HG02623 (cell line): ENCODE data around the gene P3H2.
A peak's percentile ranks its signal among the peaks of the same experiment; 100 is the strongest.

Source experiments
- ATAC-seq: cut with Tn5 transposase; IDR thresholded peaks from one replicate; pipeline ENCODE4 v1.9.1; 2021; ENCODE audit warnings: moderate library complexity; ENCODE audit not compliant: unreplicated experiment

Gene P3H2

DNA sequence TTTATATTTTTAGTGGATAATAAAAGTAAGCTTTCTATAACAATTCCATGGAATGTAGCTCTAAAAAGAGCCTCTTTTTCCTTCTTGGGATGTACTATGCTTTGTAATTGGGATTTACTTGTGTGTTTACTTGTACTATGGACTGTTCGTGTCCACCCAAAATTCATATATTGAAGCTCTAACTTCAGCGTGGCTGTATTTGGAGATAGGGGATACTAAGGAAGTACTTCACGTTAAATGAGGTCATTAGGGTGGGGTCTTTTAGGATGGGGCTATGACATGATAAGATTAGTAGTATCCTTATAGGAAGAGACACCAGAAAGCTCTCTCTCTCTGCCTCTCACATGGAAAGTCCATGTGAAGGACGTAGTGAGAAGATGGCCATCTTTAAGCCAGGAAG, 64.9 kb downstream of the P3H2 start:
- ATAC-seq: no peak

DNA sequence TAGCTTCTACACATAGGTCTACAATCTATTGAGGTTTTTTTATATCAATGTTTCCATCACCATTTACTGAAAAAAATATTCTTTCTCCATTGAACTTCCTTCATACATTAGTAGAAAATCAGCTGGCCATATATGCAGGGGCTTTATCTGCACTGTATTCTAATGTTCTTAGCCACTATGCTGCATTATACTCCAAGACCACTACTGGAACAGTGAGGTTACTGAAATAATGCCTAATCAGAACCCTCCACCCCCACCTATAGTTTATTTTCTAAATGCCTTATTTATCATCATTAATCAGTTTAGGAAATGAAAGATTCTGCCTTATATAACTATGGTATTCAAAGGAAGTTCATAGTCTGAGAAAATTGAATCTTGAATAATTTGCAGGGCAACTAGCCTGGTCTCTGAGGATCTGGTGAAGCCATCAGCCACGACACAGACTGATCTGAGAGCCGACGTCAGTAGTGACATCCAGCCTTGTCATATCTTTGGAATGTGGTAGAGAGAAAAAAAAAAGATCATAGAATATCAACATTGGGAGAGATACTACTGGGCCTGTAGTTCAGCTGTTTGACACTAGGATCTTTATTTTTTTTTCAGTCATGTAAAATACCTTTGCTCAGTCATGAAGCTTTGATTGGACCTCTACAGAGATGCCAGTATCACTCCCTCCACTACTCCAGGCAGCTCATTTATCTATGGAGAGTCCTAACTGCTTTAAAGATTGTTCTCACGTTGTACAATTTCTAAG, 66.6 kb downstream of the P3H2 start:
- ATAC-seq: no peak

DNA sequence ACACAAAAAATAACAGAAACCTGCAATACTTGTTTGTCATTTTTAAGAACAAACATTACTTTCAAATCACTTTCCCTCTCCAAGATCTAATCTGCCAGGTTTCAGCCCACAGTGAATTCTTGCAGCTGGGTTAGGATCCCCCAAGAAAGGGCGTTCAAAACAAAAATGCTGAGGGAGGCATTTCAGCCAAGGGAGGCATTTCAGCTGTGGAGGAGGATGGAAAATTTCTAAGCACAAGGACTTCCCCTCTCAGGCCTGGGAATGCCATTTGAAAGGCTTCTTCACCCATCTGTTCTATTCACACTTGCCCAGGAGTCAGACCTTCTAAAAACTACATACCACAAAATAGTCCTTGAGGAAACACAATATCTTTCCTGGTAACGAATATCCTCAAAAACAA, 69.1 kb downstream of the P3H2 start:
- no peak for ATAC-seq

DNA sequence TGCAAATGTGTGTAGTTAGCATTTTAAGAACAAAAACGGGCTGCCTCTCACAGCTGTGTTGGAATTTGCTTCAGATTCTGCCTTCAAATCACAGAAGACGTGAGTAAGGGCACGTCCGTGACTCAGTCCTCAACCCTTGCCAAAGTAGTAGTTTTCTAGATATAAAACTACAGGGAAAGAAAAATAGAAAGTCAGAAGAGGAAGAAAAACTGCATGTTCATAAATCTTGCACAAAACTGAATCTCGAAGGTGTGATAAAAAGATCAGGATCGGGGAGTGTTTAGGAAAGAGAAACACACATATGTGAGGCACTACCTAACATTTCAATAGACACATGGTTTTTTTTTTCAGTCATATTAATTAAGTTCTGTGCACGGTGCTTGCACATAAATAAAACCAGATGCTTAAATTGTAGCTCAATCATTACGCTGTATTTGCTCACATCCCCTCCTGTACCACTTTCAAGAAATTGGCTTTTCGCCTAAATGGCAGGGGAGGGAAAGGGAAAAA, 71.7 kb downstream of the P3H2 start:
- ATAC-seq: no peak

DNA sequence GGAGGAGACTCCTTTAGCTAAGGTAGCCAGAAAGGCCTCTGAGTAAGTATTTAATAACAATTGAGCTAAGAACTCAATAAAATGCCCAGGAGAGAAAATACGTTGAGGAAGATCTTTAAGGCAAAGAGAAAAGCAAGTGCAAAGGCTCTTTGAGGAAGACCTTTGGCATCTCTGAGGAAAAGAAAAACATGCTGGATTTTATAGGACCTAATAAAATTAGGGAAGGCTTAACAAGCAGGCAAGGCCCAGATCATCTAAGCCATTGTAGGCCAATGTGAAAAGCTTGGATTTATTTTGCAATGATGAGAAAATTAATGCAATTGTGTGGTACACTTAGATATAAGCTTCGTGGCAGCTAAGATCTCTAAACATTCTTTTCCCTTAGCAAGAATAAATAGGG, 75.7 kb downstream of the P3H2 start:
- no peak for ATAC-seq

DNA sequence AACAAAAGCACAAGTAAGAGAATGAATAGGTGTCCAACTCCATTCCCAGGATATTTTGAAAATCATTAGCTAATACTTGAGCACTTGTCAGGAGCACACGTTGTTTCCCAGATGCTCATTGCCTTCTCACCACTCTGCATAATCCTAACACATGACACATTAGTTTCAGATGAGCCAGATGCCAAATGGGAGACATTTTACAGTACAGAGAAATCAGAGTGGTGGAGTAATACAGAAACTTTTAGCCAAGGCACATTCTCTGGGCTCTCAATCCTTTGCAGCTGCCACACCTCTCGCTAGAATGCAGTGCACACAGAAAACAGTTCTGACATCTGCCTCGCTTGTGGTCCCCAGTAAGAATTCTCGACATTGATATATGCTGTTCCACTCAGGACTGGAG, 76.6 kb downstream of the P3H2 start:
- no peak for ATAC-seq

DNA sequence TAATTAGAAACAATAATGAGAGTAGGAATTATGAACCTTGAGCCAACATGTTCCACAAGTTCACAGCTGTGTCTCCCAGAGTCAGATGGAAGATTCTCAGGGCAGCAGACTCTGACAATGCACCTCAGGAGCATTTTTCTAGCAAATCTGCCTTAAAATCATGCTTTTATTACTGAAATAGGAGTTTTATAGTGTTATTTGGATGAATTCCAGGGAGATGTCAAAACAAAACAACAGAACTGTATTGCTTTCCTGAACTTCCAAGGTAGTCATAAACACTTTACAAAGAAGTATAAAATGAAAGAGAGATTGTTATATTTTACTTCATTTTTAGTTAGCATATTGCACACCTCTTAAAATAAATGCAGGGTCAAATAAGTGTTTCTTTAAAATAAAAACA, 77.0 kb downstream of the P3H2 start:
- ATAC-seq: no peak

DNA sequence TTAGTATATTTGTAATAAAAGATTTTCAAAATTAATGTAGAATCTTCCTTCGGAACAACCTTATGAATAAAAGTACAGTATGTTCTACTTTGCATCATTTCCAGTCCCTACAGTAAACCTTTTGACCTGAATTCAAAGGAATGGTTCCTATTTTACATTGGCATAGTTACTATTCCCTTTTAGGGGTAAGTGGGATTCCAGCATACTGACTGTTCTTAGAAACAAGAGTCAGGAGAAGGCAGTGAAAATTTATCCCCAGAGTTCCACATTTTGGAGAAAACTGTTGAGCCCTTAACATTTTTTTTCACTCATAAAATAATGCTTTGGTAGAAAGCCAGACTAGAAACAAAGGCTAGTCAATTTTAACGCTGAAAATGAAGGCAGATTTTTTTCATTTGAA, 78.1 kb downstream of the P3H2 start:
- ATAC-seq: no peak

DNA sequence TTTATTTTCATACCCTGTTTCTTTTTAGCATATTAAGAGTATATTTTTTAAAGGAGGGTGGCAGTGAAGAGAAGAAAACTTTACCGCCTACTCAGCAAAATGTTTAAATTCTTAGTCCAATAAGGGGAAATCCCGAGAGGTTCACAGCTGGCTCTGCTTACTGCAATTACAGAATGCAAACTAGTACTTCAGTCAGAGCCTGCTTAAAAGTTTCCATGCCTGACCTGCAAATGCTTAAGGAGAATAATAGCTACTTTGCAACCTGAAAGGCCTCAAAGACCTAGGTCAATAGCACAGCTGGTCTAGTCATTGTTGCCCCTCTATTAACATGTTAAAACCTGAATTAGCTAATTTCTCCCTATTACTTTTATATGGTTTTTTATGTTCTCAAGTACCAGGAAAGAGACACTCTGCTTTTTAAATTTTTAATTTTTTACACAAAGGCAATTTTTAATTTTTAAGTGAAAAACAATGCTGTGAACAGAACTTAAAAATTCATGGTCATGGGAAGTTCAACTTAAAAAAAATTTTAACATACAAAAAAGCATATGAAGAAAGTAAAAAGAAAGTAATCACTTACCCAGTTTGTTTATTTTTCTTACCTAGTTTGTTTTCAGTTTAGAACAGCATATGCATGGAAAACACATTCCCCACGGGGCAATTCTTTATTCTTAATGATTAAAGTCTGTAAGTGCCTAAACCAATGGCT, 79.2 kb downstream of the P3H2 start:
- ATAC-seq: peak; percentile 72

DNA sequence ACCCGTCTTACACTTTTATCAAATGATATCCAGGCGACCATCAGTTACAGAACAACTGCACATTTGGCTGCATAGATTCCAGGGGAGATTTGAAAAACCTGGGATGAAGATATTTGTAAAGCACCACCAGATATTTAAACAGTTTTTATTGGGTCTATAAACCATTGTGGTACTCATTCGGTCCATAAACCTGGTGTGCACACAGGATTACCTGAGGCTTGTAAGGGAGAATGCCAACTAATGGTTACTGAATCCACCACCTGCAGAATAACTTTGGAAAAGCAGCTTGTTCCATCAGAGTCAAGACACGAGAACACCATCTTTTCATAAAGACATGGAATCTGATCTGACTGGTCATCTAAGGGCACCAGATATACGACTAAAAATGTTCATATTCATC, 80.6 kb downstream of the P3H2 start:
- ATAC-seq: no peak

DNA sequence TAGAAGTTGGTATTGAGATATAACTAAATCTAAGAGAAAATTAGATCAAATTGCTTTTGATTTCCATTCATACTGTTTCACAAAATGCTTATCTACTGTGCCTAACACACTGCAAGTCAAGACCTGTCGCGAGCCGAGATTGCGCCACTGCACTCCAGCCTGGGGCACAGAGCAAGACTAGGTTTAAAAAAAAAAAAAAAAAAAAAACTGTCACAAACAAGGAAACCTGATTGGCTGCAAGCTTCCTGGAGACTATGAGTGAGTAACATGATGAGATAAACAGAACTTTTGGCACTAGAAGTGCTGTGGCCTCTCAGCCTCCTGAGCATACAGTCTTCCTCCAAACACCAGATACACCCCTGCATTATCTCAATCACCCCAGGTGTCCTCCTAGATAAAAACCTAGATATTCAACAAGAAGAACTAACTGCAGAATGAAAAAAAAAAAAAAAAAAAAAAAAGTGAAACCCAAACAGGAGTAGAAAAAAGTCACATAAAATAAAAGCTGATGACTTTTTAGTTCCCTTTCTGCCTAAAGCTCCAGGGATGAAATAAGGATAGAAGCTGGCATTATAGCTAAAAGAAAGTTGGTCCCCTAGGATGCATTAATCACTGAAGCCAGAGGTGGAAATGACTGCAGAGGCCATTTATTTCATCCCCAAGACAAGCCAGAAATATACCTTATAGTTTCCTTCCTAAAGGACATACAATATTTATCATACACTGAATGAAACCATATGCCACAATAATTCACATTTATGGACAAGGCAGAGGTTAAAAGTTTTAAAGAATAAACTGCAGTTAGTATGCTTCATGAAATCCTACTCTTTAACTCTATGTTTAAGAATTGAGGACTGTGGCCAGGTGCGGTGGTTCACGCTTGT, 82.4 kb downstream of the P3H2 start:
- ATAC-seq: no peak

DNA sequence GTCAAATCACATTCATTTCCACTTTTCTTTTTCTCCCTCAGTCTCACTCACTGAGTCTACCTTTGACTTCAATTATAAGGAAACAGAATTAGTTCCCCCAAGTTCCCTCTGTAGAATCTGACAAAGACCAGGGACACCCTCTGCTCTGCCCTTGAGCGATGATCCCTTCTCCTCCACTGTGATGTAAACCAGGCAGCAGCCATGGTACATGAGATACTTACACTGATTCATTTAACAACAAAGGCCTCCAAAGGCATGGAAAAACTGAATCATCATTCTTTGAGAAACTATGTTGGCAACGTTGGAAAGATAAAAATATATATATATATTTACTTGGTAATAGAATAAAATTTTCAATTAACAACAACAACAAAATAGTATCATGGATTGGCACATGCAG, 84.1 kb downstream of the P3H2 start:
- no peak for ATAC-seq

DNA sequence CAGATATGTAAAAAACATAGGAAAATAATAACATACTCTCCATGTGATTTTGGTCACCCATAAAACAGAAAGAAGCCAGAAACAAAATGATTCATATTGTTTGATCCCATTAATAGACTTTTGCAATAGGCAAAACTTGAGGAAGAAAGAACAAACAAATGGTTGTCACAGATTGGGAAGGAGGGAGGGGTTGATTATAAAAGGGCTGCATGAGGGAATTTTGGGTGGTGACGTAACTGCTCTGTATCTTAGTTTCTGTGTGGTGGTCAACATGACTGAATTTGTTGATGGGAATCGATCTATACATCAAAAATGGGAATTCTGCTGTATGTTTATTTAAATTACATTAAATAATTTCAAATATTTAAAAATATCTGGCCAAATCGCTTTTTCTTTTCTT, 86.3 kb downstream of the P3H2 start:
- ATAC-seq: no peak

DNA sequence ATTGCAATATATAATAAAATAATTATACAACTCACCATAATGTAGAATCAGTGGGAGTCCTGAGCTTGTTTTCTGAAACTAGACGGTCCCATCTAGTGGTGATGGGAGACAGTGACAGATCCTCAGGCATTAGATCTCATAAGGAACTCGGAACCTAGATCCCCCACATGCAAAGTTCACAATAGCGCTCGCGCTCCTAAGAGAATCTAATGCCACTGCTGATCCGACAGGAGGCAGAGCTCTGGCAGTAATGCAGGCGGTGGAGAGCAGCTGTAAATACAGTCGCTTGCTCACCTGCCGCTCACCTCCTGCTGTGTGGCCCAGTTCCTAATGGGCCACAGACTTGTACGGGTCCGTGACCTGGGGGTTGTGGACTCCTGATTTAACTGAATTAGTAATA, 87.8 kb downstream of the P3H2 start:
- ATAC-seq: no peak

DNA sequence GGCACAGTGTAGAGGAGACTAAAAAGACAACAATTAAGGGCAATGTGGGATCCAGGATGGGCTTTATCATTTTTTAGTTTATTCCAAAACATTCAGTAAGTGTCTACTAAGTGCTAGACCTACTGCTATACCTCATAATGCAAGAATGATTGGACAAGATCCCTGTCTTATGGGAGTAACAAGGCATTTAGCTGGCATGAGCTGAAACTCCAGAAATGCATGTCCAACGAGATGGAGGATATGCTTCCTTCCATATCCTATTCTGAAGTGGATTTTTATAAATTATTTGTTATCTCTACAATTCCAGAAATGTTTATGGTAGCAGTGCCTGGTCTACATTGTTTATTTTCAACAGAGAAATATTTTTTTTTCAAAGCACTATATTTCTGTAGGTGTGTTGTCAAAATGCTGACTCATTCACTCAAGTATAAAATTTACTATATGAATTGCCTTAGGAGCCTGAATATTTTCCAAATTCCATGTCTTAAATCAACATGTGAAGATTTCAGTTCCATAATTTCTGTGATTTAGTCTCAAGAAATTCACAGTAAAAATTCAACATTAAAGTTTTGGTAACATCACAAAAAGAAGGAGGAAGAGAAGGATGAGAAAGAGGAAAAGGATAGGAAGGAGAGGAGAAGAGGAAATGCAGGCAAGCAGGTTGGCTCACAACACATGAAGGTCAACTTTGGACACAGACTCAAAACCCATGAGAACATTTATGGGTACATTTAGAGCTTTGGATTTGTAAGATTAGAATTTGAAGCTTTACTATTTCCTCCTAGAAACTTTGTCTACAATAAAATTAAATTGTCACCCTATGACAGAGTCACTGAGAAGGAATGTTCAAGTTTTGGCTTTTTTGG, 88.6 kb downstream of the P3H2 start:
- ATAC-seq: no peak

DNA sequence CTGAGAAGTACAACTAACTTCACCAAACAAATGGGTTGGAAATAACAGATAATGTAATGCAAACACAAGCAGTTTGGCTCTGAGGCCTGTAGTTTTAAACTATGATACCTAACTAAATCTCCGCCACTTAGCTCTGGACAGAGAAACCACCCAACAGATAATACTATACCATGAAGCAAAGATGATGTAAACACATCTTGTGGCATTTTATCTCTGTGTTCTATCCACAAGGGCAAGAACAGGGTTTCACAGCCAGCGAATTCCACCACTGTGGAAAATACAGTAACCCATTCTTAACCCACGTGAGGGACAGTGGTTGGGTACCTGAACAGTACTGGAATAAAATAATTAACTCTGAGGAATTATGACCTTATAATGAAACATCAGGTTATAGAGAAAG, 93.6 kb downstream of the P3H2 start:
- ATAC-seq: no peak

DNA sequence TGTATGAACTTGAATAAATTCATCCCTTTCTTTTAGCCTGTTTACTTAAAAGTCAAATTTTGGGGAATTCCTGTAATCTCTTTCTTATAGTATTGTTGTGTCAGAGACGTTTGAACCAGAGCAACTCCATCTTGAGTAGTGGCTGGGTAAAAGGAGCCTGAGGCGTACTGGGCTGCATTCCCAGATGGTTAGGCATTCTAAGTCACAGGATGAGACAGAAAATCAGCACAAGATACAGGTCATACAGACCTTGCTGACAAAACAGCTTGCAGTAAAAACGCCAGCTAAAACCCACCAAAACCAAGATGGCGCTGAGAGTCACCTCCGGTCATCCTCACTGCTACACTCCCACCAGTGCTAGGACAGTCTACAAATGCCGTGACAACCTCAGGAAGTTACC, 94.5 kb downstream of the P3H2 start:
- ATAC-seq: no peak

DNA sequence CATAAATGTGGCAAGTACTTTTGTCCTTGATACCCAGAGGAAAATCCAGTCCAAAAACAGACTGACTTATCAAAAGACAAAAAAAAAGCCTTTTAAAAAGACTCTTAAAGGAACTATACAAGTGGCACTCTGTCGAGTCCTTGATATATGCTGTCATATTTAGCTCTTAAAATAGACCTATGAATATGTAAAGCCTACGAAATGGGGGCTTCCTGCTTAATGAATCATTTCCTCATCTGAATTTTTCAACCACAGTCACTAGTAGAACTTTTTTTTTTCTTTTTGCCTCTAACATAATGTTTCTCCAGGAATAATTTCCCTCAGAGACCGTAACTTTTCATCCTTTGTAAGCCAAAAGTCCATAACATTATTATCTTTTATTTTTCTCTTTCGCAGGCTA, 95.8 kb downstream of the P3H2 start:
- ATAC-seq: no peak

DNA sequence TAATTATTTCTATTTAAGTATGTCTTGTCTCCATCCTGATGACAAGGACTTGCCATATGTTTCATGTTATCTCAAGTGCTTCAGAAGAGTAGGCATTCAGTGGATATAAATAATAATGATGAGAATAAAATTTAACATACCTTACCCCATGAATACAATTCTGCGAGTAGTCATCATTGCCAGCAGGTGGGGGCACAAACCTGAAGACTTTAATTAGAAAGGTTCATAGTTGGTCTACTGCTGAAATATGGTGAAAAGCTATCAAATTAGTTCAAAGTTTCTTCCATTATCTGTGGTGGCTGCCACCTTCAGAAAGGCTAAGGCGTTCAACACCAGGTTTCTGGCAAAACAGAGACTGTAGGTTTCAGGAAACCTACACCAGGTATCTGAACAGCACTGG, 100.9 kb downstream of the P3H2 start:
- ATAC-seq: no peak

DNA sequence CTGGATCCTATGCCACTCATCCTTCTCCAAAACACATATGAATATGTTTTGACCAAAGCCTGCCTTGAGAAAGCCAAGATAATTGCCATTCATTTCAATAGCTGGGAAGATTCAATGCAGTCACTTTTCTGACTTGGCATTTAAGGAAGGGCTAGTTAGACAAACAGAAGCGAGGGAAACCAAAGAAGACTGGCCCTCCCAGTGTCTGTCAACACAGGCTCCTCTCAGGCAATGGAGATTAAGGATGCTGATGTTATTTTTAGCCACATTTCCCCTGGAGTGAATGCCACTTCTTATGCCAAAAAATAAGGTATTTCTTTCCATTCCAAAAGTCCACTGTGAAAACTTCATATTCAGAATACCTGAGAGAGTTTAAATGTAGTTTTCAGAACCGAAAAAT, 101.7 kb downstream of the P3H2 start:
- no peak for ATAC-seq

DNA sequence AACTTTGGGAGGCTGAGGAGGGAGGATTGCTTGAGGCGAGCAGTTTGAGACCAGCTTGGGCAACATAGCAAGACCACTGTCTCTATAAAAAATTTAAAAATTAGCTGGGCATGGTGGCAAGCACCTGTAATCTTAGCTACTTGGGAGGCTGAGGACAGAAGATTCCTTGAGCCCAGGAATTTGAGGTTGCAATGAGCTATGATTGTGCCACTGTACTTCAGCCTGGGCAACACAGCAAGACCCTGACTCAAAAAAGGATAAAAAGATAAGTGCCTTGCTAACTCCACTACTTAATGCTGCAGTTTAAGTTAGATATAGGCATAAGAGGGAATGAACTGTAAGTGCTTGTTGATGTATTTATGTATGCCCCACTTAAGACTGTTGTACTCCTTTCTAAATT, 102.2 kb downstream of the P3H2 start:
- no peak for ATAC-seq
